ENCODE data around the gene TUBGCP3. TPM values are rescaled to one million over a fixed set of nuclear protein-coding genes. Genes with fewer than 3 reads are reported as not detected.

The TUBGCP3 gene
- total RNA-seq, 2 donors from 2014 or later = 28.7 to 29.4 TPM

DNA sequence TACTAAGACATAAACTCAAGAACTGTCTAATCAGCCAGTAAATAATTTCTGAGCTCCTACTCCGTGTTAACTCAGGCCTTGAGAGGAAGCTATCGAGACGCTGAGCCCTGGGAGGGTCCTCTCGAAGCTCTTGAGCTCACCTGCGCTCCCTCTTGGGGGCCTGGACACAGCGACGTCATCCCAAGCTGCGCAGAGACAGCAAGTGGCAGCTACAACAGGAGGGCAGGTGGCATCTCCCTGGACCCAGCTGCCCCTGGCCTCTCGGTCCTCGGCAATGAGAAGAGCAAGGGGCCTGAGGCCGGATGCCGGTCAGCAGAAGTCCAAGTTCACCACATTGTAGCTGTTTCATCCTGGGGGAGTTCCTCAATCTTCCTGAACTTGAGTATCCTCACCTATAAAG is 30.5 kb upstream of the TUBGCP3 start:
- intact Hi-C loops (cut with DNase I) = no loop called here
- peak; percentile 74 for DNase-seq (ENCODE audit: low spot score)

DNA sequence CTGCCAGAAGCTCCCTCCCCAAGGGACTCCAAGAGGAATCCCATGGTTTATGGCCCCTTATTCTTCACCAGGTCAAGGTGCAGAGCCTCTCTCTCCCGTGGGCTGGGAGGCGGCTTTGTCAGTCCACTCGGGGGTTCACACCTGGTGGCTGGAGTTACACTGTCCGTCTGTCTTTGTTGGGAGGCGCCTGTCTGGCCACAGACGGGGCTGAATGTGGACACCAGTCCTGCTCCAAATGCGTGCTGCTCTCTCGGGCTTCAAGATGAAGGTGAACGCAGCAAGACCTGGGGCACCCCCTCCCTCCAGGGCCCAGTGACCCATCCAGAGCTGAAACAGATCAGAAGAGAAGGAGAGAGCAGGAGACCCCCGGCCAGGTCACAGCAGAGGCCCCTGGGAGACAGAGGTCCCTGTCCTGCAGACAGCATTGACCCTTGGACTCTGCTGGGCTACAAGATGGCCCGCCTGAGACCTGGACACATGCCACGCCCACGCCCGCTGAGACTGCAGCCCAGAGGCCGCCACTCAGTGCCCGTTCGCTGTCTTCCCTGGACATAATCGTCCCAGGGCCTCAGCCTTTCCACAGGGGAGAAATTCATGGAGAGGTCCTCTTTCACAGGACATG is 29.9 kb upstream of the TUBGCP3 start:
- intact Hi-C loops (cut with DNase I) = no loop called here
- DNase-seq (ENCODE audit: low spot score) = no peak

DNA sequence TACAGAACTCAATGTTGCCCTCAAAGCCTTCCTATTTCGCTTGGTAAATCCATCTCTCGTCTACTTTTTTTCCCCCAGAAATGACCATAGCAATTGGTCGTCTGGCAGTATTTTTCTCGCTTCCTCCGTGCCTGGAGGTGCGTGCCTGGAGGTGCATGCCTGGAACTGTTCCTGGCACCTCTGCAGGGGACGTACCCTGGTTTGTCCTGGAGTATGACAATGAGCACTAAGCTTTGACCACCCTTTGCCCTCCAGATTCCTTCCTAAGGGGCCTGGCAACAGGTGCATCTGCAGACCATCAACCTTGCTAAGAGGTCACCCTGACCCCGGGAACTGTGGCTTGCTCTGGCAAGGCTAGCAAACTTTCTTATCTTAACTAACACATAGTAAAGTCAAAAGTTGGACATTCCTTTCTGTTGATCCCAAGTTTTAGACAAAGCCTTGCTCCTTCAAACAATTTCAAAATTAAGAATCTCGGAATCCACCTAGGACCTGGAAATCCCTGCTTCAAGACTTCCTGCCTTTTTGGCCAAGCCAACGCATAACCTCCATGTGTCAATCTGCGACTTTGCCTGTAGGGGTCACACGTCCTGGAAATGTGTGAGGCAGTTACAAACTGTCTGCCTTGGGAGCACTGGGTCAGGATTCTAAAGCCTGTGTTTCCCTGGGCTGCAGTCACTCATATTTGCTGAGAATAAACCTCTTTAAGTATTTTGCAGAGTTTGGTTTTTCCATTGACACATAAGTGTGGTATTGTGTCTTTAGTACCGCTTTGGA is 28.8 kb upstream of the TUBGCP3 start:
- DNase-seq (ENCODE audit: low spot score) = no peak
- intact Hi-C loops (cut with DNase I) = no loop called here

DNA sequence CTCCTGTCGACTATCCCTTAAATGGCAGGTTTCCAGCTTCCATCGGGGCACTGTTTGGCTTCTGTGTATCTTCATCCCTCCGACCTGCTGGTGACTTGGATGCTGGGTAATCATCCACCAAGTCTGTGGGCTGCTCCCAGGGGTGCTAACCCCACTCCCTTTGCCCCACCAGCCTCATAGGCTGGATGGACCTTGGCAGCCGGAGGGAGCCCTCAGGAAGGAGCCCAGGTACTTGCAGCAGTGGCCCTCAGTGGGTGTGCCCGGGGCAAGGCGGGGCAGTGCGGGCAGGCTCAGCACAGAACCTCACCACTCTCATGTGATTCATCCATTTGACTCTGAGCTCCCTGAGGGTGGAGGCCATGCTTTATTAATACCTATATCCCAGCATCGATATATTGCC is 27.4 kb upstream of the TUBGCP3 start:
- intact Hi-C loops (cut with DNase I) = no loop called here
- DNase-seq (ENCODE audit: low spot score) = no peak

DNA sequence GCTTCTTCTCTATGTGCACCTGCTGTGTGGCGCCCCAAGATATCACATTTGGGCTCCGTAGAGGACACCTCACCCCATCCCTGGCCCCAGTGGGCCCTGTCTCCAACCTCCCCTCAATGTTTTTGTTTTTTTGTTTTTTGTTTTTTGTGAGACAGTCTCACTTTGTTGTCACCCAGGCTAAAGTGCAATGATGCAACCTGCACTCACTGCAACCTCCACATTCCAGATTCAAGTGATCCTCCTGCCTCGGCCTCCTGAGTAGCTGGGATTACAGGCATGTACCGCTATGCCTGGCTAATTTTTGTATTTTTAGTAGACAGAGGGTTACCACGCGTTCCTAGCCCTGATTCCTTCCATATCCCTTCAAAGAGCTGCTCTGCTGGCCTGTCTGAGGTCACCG is 26.9 kb upstream of the TUBGCP3 start:
- DNase-seq (ENCODE audit: low spot score) = no peak

DNA sequence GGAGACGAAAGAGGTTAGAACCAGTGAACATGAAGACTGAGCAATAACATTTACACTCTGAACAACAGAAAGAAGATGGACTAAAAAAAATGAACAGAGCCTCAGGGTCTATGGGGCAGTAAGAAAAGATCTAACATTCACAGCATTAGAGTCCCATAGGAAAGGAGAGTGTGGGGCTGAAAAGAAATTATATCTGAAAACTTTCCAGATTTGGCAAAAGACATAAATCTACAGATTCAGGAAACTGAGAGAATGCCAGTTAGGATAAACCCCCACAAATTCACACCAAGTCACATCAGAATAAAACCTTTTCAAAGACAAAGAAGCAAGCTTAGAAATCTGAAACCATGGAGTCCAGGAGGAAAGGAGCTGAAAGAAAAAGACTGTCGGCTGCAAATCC is 20.3 kb upstream of the TUBGCP3 start:
- DNase-seq (ENCODE audit: low spot score) = no peak
- intact Hi-C loops (cut with DNase I) = loop anchor here in 1 of 2 donors (10.0 kb wide), 1 partner anchor 1123 kb away; no protein-coding TSS in a partner anchor

More for the DNA sequence above, 26.9 kb upstream of the TUBGCP3 start:
- intact Hi-C loops (cut with DNase I) = no loop called here

DNA sequence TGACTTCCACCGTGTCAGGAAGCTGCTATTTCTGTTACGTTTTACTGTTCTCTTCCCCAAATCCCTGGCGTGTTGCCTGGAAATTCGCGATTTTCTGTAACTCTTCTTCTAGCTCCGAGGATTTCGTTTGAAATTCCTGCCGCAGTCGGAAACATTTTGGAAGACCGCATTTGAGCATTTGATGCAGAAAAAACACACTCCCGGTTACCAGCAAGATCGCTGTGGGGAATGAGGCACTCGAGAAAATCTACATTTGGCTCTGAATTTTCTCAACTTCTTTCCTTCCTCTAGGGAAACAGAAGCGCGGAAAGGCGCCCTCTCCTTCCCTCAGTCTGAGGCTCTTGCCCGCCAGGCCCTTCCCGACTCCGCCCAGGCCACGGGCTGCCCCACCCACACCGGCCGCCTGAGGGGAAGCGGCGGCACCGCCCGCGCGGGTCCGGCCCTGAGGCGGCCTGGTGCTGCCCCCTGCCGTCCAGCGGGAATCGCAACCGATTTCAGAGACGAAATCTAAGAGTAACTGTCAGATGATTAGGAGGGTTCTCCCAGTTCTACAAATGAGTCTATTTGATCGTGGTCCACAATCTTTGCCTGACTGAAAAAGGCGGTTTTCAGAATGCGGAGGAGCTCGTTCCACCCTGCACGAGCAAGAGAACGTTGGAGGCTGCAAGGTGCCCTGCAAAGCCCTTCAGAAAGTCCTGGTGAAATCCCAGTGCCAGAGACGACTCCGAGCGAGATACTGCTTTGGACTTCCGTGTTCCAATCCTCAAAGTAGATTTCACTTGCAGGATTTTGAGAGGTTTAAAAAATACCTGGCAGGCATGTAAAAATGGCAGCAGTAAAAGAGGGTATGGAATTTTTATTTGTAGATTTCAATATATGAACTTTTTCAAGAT is 18.4 kb upstream of the TUBGCP3 start:
- intact Hi-C loops (cut with DNase I) = loop anchor here in 1 of 2 donors (10.0 kb wide), 1 partner anchor 1122 kb away; no protein-coding TSS in a partner anchor
- DNase-seq (ENCODE audit: low spot score) = peak; percentile 98

DNA sequence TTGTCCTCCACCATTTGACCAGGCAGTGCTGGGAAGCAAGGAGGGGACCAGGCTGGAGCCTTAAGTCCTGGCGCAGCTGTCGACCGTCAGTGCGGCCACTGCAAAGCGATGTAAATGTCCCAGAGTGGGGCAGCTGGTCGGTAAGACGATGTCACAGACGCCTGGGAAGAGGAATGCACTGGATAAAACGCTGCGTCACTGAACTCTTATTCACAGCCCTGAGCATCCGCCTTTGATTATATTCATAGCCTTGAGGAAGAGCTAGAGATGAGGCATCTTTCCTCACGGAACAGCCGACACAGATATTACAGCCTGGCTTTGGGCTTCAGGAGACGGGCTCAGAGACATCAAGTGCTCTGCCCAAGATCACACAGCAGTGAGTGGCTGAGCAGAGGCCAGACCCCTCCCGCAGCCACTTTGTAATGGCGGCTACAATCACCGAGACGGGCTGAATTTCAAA is 17.6 kb upstream of the TUBGCP3 start:
- no peak for DNase-seq (ENCODE audit: low spot score)

DNA sequence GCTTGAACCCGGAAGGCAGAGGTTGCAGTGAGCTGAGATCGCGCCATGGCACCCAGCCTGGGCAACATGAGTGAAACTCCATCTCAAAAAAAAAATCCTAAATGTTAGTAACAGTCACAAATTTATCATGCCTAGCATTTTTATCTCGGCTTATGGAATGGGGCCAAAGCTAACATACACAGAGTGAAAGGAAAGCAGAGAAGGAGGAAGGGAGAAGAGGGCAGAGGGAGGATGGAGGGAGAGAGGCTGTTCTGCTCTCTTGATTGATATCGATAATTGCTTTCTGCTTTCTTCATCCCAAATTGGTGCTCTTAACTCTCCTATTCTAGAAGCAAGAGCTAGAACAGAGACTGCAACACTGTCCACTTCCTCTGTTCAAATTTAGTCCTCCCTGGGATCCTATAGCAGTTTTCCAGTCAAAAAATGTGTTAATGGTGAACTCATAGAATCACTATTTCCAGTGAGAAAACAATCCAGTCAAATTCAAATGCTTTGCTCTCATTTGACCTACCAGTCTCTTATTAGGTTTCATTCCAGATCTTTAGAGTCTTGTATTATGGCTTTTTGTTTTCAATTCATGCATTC is 15.8 kb upstream of the TUBGCP3 start:
- DNase-seq (ENCODE audit: low spot score) = no peak
- intact Hi-C loops (cut with DNase I) = loop anchor here in 1 of 2 donors (10.0 kb wide), 1 partner anchor 1119 kb away; no protein-coding TSS in a partner anchor

More for the DNA sequence above, 17.6 kb upstream of the TUBGCP3 start:
- intact Hi-C loops (cut with DNase I) = loop anchor here in 1 of 2 donors (10.0 kb wide), 1 partner anchor 1121 kb away; no protein-coding TSS in a partner anchor

DNA sequence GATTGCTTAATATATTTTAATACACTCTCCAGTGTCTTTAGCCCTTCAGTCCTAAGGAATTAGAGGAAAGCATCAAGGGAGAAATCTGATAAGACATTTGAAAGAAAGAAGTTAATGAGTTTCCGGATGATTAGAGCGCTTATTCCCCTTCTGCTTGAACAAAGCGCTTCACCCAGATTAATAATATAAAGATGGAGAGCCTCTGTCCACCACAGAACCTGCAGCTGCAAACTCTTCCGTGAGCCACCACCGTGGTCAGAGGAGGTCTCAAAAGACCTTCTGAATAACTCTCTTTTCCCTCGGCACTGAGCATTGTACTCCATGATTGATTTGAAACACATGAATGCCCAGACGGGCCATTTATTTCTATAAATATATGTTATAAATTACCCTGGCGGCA is 14.2 kb upstream of the TUBGCP3 start:
- no peak for DNase-seq (ENCODE audit: low spot score)
- intact Hi-C loops (cut with DNase I) = loop anchor here in 1 of 2 donors (10.0 kb wide), 1 partner anchor 1117 kb away; no protein-coding TSS in a partner anchor

DNA sequence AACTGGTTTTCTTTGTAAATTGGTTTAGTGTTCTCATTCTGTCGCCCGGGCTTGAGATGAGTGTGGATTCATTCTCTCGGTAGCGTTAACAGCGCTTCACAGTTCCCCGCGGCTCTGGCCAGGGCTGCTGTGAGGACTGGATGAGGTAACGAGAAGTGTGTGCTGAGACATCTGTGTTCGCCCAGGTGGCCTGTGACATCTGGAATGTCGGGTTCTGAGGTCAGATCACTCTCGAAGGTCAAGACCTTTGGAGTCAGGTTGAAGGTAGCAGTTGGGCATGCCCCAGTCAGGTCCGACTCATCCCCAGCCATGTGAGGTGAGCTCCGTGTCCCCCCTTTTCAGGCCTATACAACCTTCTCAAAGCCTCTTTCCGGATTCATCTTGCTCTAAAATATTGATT is 13.4 kb upstream of the TUBGCP3 start:
- intact Hi-C loops (cut with DNase I) = loop anchor here in 1 of 2 donors (10.0 kb wide), 1 partner anchor 1117 kb away; no protein-coding TSS in a partner anchor

DNA sequence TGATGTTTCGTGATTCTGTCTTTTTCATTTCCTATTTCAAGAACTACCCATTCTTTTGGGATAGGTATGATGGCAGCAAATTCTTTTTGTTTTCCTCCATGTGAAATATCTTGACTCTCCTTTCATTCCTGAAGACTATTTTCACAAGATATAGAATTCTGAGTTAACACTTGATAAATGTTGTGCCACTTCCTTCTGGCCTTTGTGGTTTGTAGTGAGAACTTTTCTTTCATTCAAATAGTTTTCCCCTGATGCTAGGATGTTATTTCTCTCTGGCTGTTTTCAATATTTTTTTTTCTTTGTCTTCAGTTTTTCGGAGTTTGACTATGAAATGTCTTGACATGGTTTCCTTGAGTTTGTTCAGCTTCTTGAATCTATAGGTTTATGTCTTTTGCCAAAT is 8.3 kb upstream of the TUBGCP3 start:
- intact Hi-C loops (cut with DNase I) = no loop called here
- no peak for DNase-seq (ENCODE audit: low spot score)

More for the DNA sequence above, 13.4 kb upstream of the TUBGCP3 start:
- DNase-seq (ENCODE audit: low spot score) = no peak

DNA sequence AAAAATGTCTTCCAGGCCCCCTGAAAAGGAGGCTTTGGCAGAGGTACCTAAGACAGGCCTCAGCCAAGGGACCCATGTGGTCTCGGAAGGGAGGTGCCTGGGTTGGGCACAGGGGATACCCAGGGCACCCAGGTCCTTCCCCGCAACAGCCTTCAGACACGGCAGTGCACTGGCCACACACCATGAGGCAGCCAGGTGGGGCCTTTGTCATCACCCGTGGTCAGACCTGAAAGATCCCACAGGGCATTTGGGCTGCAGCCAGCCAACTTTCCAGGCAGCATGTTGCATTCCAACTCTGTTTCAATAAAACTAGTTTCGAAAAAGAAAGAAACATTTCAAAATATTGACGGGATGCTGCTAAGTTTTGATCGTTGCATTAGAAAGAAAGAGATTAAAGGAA is 4.7 kb upstream of the TUBGCP3 start:
- intact Hi-C loops (cut with DNase I) = no loop called here
- DNase-seq (ENCODE audit: low spot score) = no peak

DNA sequence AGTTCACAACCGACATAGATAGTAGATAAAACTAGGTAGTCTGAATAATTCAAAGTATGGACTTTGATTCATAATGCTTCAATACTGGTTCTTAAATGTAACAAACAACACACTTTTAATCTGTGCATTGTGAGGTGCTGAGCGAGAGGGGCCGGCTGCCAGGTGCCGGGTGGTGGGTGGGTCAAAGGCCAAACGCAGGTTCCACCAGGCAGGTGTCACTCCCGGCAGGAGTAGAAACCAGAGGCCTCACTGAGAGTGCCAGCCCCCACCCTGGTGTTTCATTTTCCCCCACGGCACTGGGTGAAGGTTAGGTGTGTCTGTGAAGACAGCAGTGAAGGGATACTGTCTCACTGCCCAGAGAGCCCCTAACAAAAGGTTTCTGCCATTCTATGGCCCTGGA is 4.2 kb upstream of the TUBGCP3 start:
- no peak for DNase-seq (ENCODE audit: low spot score)
- intact Hi-C loops (cut with DNase I) = no loop called here

DNA sequence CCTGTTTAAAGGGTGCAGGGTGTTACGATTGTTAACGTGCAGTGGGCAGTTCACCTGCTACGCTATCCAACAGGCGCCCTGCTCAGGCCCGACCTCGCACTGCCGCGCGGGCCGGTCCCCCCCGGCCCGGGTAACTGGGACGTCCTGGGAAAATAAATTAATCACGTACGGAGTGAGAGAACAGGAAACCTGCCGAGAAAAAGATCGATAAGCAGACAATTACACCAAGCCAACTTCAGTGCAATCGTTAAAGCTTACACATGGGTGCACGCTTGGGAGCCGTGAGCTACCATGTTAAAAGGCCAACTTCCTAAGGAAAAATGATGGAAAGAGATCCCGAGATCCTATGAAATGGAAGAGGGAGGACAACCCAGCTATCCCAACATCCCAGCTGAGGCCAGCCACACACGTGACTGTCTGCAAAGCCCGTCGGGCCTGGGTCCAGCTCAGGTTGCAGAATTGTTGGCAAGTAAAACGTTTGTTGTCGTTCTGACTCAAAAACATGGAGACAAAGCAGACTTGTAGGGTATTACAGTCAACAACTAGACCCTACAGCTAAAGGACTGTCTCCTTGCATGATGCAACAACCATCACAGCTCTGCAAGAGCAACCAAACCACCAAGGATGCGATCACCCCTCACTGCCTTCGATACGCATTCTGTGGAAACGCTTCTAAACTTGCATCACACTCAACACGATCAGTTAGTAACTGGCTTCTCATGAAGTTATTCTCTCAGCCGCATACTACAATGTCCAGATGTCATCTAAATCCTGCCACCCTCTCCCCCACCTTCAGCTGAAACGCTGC is 741 bp upstream of the TUBGCP3 start:
- DNase-seq (ENCODE audit: low spot score) = no peak
- intact Hi-C loops (cut with DNase I) = no loop called here

DNA sequence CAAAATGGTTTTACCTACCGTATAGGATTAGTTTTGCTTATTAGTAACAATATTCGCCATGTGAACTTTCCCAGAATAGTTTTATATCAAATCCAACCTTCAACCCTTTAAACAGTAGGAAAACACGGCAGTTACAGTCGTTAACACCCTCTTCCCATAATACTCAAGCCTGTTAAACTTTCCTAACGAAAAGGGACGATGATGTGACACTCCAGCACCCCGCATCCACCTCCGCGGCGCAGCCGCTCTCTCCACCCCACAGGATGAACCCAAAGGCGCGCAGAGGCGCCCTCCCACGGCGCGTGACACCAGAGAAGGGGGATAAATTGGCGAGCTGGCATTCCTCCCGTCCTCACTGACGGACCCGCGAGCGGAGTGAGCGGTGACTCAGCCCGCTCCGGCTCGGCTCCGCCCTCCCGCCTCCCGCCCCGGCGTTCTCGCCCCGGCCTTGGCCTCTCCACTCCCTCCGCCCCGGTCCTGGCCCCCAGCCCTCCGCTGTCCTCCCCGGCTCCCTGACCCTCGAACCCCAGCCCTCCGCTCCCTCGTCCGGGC is 665 bp downstream of the TUBGCP3 start:
- DNase-seq (ENCODE audit: low spot score) = peak; percentile 96
- intact Hi-C loops (cut with DNase I) = no loop called here

DNA sequence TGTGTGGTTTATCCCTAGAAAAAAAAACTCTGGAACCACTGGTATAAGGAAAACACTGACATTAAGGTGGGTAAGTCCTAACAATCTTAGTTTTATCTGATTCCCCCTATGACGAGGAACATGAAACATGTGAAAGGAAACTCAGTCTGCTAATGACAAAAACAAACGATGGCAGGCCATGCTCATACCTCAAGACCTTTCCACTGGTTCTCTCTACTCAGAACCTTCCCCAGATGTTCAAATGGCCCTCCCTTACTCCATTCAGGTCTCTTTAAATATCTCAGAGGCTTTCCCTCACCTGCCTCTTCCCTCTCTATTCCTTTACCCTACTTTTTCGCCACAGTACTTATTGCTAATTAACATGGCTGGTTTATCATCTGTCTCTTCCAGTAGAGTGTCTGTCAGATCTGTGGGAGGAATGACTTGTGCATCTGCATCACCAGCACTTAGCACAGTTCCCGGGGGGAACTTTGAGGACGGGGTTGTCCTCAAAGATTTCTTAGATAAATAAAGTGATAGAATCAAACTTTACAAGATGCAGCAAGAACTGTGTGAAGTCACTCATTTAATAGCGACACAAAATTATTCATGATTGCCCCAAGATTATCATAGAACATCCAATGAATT is 1.5 kb downstream of the TUBGCP3 start:
- intact Hi-C loops (cut with DNase I) = no loop called here
- no peak for DNase-seq (ENCODE audit: low spot score)
